Subcutaneous abdominal adipose tissue (tissue), 5 donors: ENCODE measurements around the gene KDM2B.

Experiments used
- H3K27ac ChIP-seq: one replicate; pipeline ENCODE4 v1.7.0; 2013; ENCODE audit warnings: low read depth, mild to moderate bottlenecking, inconsistent platforms, low read length, moderate library complexity
- H3K27me3 ChIP-seq, 5 donors: one replicate each; pipeline ENCODE4 v1.7.0; 2013; ENCODE audit warnings: low read length in 5 of 5, inconsistent platforms in 1 of 5; ENCODE audit not compliant: control insufficient read depth in 5 of 5, insufficient read depth in 4 of 5
- H3K36me3 ChIP-seq, 5 donors: one replicate each; pipeline ENCODE4 v1.7.0; 2013; ENCODE audit warnings: low read length in 5 of 5; ENCODE audit not compliant: control insufficient read depth in 5 of 5, insufficient read depth in 5 of 5
- H3K4me1 ChIP-seq, 5 donors: one replicate each; pipeline ENCODE4 v1.7.0; 2013; ENCODE audit warnings: low read length in 5 of 5, mild to moderate bottlenecking in 3 of 5, moderate library complexity in 1 of 5; ENCODE audit not compliant: control insufficient read depth in 5 of 5, insufficient read depth in 5 of 5
- H3K4me3 ChIP-seq, 5 donors: one replicate each; pipeline ENCODE4 v1.7.0; 2013; ENCODE audit warnings: low read length in 5 of 5, low read depth in 1 of 5
- H3K9ac ChIP-seq, 5 donors: one replicate each; pipeline ENCODE4 v1.7.0; 2013; ENCODE audit warnings: low read length in 5 of 5, mild to moderate bottlenecking in 4 of 5, moderate library complexity in 3 of 5
- H3K9me3 ChIP-seq, 5 donors: one replicate each; pipeline ENCODE4 v1.7.0; 2013; ENCODE audit warnings: low read length in 5 of 5; ENCODE audit not compliant: control insufficient read depth in 5 of 5
- donor health status: healthy.
- donor health status: healthy.
- donor health status: healthy.
- donor health status: healthy.
- donor health status: healthy.

Gene KDM2B

DNA sequence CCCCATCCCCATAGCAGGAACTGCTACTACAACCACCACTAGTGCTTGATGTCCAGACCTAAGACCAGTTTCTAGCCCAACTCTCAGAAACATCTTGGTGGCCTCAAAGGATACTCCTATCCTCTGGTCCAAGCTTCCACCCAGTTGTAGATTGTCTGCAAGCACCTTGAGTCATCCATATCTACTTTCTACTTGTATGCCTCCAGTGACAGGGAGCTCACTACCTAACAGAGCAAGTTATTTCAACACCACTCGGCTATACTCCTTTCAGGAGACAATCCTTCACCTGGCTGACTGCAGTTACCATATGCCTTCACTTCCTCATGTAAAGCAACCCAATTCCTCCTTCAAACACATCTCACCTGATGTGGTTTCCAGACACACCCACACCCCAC, 49.5 kb downstream of the KDM2B start:
- peaks cover 0 to 27% (median 15%) of the 10 kb centered on the region in 5 donors for H3K4me1 ChIP-seq
- H3K9ac ChIP-seq: no peak overlapping the region
- H3K4me3 ChIP-seq: no peak overlapping the region
- H3K27me3 ChIP-seq: no peaks in the 10 kb centered on the region
- H3K27ac ChIP-seq: no peak overlapping the region
- H3K9me3 ChIP-seq: no peaks in the 10 kb centered on the region
- peaks cover 0 to 29% (median 7%) of the 10 kb centered on the region in 5 donors for H3K36me3 ChIP-seq

DNA sequence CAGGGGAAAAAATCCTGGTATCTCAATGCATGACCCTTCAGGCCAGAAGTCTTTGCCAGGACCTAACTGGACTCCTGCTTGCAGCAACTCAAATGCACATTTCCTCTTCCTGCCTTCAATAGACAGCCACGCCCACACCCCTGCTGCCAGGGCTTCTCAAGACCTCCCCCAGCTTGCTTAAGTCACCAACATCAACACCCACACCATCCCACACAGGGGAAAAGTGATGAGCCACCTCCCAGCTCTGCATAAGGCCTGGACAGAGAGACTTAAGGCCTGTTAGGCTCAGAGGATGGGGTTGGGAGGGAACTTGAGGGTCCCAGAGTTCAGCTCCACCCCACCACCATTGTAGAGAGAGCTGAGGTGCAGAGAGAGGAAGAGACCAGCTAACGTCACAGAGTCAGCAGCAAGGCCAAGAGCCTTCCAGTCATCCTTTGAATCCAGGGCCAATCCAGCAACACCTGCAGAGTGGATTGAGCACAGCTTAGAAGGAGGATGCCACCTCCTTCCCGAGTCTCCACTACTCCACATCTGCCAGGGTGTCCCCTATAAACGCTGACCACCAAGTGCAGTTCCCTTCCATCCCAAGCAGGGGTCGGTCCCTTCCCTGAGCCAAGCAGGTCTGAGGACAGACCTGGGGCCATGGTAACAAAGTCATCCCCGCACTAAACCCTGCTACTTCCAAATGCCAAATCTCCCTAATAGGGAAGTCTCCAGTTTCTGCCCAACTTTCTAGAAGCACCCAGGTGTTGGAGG, 50.0 kb downstream of the KDM2B start:
- H3K4me1 ChIP-seq: peaks cover 0 to 21% (median 10%) of the 10 kb centered on the region in 5 donors
- H3K4me3 ChIP-seq: no peak overlapping the region
- no peaks in the 10 kb centered on the region for H3K27me3 ChIP-seq
- H3K9me3 ChIP-seq: no peaks in the 10 kb centered on the region
- no peak overlapping the region for H3K9ac ChIP-seq
- H3K27ac ChIP-seq: no peak overlapping the region
- H3K36me3 ChIP-seq: peaks cover 0 to 29% (median 7%) of the 10 kb centered on the region in 5 donors

DNA sequence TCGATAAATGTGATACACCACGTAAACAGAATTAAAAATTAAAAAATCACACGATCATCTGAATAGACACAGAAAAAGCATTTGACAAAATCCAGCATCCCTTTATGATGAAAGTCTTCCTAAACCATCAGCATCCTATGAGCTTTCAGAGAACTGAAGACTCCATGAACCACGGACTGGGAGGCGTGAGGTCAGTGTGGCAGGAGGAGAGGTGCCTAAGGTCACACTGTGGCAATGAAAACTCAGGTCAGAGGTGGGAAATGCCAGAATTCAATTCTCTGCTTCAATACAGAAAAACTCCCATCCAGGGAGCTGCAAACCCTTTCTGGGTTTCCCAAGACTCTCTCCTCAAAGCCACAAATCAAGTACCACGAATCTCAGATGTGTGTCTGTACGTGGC, 51.6 kb downstream of the KDM2B start:
- peaks cover 0 to 15% (median 5%) of the 10 kb centered on the region in 5 donors for H3K4me1 ChIP-seq
- H3K9ac ChIP-seq: no peak overlapping the region
- H3K9me3 ChIP-seq: no peaks in the 10 kb centered on the region
- H3K4me3 ChIP-seq: no peak overlapping the region
- peaks cover 0 to 32% (median 9%) of the 10 kb centered on the region in 5 donors for H3K36me3 ChIP-seq
- H3K27ac ChIP-seq: no peak overlapping the region
- H3K27me3 ChIP-seq: no peaks in the 10 kb centered on the region

DNA sequence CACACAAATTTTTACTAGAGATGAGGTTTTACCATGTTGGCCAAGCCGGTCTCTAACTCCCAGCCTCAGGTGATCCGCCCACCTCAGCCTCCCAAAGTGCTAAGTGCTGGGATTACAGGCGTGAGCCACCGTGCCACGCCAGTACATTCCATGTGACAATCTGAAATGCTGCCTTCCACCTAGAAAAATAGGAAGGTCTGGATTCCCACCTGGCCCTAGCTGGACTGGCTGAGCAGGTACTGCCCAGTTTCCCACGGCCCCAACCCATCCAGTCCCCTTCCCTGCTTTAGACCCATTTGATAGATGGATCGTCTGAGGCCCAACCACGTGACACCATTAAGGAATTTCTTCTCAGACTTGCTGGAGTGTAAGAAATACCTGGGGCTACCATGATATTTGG, 55.4 kb downstream of the KDM2B start:
- Histone ChIP-seq H3K36me3 (peaks cover 0 to 28% (median 11%) of the 10 kb centered on the region in 5 donors), H3K9ac (no peak overlapping the region), H3K4me3 (no peak overlapping the region), H3K4me1 (peaks cover 0 to 2% (median under 1%) of the 10 kb centered on the region in 5 donors), H3K27ac (no peak overlapping the region), H3K27me3 (no peaks in the 10 kb centered on the region), H3K9me3 (no peaks in the 10 kb centered on the region)

DNA sequence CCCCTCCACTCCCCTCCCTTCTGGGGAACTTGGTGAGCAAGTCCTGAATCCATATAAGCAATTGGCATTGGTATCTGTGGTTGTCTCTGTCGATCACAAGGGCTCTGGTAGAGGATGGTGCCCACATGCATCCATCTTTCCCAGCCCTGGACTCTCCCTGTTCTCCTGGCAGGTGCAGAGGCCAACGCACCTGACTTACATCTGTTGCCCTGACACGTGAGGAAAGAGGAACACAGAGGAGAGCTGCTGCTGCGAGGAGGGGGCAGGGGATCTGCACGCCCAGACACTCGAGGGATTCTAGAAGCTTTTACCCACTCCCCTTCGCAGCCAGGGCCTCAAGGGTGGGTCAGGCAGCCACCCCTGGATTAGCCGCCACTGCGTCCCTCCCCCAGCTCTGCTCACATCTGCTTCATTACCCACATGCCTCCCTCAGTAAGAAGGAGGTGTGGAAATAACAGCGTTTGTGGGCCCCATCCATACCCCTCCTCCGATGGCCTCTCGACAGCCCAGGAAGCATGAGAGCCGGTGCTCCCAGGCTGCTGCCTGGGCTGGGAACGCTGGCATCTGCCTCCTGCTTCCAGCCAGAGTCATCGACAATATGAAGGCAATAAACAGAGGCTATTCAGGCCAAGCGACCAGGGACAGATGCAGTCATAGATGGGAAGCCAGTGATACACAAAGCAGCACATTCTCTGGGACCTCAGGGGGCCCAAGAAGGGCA, 56.5 kb downstream of the KDM2B start:
- Histone ChIP-seq H3K4me3 (no peak overlapping the region), H3K27ac (no peak overlapping the region), H3K27me3 (no peaks in the 10 kb centered on the region), H3K4me1 (peaks cover 0 to 2% (median 0%) of the 10 kb centered on the region in 5 donors), H3K9ac (no peak overlapping the region), H3K36me3 (peaks cover 0 to 31% (median 14%) of the 10 kb centered on the region in 5 donors), H3K9me3 (no peaks in the 10 kb centered on the region)

DNA sequence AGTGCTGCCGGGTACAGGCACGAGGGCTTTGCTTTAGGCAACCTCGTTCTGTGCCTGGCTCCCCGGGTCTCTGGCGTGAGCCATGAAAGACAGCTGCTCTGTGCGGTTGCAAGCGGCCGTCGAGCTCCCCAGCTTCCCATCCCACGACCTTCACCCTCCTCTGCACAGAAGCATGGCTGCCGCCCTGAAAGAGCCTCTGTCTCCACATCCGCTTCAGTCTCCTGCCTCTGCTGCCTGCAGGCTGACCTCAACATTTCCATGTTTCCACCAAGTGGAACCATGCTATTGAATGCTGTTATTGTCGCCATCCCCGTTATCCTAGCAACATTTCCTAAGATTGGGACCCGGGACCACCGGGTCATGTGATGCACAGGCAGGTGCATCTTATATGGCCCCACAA, 57.1 kb downstream of the KDM2B start:
- no peaks in the 10 kb centered on the region for H3K27me3 ChIP-seq
- peaks cover 0 to 38% (median 14%) of the 10 kb centered on the region in 5 donors for H3K36me3 ChIP-seq
- no peak overlapping the region for H3K4me3 ChIP-seq
- no peak overlapping the region for H3K27ac ChIP-seq
- peaks cover 0 to 2% (median 0%) of the 10 kb centered on the region in 5 donors for H3K4me1 ChIP-seq
- H3K9ac ChIP-seq: no peak overlapping the region
- no peaks in the 10 kb centered on the region for H3K9me3 ChIP-seq

DNA sequence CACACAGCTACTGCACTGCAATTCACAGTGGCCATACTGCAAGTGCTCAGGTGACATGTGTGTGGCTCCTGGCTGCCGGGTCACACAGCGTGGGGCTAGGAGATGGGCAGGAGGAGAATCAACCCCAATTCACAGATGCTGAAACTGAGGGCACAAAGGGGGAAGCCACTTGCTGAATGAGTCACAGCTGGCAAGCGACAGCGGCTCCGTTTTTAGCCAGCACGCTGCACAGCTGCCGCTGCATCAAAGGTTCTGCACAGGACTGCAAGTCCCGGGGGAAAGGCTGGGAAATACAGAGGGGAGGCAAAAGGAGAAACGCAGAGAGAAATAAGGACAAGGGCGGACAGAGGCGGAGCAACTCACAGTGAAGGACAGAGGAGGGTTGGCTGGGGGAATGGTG, 57.9 kb downstream of the KDM2B start:
- no peaks in the 10 kb centered on the region for H3K27me3 ChIP-seq
- H3K36me3 ChIP-seq: peaks cover 0 to 38% (median 14%) of the 10 kb centered on the region in 5 donors
- no peak overlapping the region for H3K27ac ChIP-seq
- no peaks in the 10 kb centered on the region for H3K9me3 ChIP-seq
- H3K9ac ChIP-seq: no peak overlapping the region
- H3K4me1 ChIP-seq: peaks cover 0 to 2% (median 0%) of the 10 kb centered on the region in 5 donors
- no peak overlapping the region for H3K4me3 ChIP-seq

DNA sequence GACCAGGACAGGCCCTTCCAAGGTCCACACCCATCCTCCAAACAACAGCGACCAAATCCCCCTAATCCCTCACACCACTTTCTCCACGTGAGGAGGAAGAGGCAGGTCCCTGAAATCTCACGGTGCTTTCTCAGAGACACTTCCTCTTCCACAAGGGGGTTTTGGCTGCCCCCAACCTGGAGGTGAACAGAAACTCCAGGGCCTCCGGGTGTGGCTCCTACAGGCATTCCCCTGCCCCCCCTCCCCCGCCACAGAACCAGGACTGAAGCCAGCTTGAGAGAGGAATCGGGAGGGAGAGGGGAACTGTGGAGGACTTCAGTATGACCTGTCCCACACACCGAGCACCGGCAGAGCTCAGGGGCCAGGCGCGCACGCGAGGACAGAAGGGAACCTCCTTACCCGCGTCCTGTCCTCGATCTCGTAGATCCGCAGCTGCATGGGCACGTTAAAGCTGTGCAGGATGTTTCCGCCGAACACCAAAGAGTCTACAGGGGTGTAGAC, 60.2 kb downstream of the KDM2B start:
- peaks cover 0 to 35% (median 14%) of the 10 kb centered on the region in 5 donors for H3K36me3 ChIP-seq
- no peaks in the 10 kb centered on the region for H3K27me3 ChIP-seq
- H3K4me1 ChIP-seq: peaks cover 0 to 2% (median 0%) of the 10 kb centered on the region in 5 donors
- H3K4me3 ChIP-seq: no peak overlapping the region
- no peaks in the 10 kb centered on the region for H3K9me3 ChIP-seq
- H3K27ac ChIP-seq: no peak overlapping the region
- no peak overlapping the region for H3K9ac ChIP-seq

DNA sequence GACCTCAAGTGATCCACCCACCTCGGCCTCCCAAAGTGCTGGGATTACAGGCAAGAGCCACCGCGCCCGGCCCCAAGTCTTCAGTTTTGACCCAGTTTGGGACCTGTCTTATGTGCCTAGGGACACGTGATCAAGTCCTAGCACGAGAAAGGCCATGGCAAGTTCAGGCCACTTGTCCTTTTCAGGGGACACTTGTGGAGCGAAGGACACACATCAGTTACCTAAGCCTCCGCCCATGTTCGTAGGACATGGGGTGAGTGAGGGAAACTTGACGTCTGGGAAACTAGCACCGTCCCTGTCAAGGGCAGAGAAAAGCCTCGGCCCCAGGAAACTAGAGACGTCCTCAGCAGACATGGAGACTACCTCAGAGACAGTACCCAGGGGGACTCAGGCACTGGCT, 60.7 kb downstream of the KDM2B start:
- Histone ChIP-seq H3K27me3 (no peaks in the 10 kb centered on the region), H3K27ac (no peak overlapping the region), H3K36me3 (peaks cover 0 to 35% (median 14%) of the 10 kb centered on the region in 5 donors), H3K4me1 (peaks cover 0 to 2% (median 0%) of the 10 kb centered on the region in 5 donors), H3K9ac (no peak overlapping the region), H3K4me3 (no peak overlapping the region), H3K9me3 (no peaks in the 10 kb centered on the region)

DNA sequence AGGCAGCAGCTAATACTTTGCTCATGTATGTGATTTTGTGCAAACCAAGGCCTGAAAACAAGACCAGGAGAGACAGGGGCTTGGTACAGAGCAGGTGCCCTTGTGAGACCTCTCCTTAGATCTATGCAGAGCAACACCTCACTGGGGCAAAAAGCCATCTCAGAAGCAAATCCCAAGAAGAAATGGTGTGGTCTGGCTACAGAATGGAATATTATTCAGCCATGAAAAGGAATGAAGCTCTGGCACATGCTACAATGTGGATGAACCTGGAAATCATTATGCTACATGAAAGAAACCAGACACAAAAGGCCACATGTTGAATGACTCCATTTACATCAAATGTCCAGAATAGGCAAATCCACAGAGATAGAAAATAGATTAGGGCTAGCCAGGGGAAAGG, 61.6 kb downstream of the KDM2B start:
- H3K4me1 ChIP-seq: peaks cover 0 to 2% (median 0%) of the 10 kb centered on the region in 5 donors
- no peak overlapping the region for H3K9ac ChIP-seq
- no peak overlapping the region for H3K4me3 ChIP-seq
- no peaks in the 10 kb centered on the region for H3K27me3 ChIP-seq
- no peaks in the 10 kb centered on the region for H3K9me3 ChIP-seq
- H3K36me3 ChIP-seq: peaks cover 0 to 32% (median 12%) of the 10 kb centered on the region in 5 donors
- no peak overlapping the region for H3K27ac ChIP-seq
